Measurements from ENCODE around the gene TPO.
"Not testable (repeated sequence)": the region's sequence is repeated elsewhere in the genome, so short reads cannot be mapped to it uniquely, and the experiment has no call there.

The TPO gene

DNA sequence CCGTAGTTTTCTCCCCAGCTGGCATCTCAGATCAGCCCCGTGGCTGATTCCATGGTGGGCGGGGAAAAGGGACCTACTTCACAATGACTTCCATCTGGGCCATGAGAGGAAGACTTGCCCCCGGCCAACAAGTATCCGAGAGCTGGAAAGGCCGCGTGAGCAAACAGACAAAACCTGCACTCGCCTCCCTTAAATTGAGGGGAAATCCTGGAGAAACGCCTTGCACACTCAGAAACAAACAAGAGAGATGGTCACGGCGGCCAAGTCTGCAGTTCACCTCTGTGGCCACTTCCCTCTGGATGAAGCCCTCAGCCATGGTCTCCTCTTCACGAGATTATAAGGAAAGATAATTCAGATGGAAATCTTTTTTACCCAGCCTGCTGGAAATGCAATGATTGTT, 39.4 kb upstream of the TPO start:
- no peak for DNase-seq
- H3K36me3 Mint-ChIP-seq (ENCODE audit: low read depth), result no peaks in the 10 kb centered on the region
- no peak overlapping the region for H3K27ac Mint-ChIP-seq
- no peak overlapping the region for H3K4me3 Mint-ChIP-seq
- no peaks in the 10 kb centered on the region for H3K9me3 Mint-ChIP-seq
- TF ChIP-seq, protein P1, sequence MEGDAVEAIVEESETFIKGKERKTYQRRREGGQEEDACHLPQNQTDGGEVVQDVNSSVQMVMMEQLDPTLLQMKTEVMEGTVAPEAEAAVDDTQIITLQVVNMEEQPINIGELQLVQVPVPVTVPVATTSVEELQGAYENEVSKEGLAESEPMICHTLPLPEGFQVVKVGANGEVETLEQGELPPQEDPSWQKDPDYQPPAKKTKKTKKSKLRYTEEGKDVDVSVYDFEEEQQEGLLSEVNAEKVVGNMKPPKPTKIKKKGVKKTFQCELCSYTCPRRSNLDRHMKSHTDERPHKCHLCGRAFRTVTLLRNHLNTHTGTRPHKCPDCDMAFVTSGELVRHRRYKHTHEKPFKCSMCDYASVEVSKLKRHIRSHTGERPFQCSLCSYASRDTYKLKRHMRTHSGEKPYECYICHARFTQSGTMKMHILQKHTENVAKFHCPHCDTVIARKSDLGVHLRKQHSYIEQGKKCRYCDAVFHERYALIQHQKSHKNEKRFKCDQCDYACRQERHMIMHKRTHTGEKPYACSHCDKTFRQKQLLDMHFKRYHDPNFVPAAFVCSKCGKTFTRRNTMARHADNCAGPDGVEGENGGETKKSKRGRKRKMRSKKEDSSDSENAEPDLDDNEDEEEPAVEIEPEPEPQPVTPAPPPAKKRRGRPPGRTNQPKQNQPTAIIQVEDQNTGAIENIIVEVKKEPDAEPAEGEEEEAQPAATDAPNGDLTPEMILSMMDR (IDR thresholded peaks at IDR 0.05), result no peak
- peaks cover 14% of the 10 kb centered on the region for H3K27me3 Mint-ChIP-seq (ENCODE audit: low read depth, poor library complexity)
- H3K4me1 Mint-ChIP-seq, result peaks cover 6% of the 10 kb centered on the region

DNA sequence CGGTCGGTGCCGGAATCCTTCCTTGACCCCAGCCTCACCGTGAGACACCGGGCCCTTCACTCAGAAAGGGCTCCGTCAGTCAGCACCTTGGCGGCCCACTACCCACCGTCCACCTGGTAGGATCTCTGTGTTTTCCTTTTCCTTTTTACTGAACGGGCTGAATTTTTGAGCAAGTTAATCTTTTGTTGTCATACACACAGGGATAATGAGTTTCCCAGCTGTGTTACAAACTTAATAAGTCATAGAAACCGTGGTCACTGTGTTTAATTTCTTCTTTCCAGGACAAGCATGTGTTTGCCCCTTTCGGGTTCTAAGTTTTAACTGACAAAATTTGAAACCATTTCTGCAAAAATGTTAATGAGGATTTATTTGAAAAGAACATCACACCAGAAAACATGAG, 39.0 kb upstream of the TPO start:
- H3K4me3 Mint-ChIP-seq, result no peak overlapping the region
- peaks cover 6% of the 10 kb centered on the region for H3K4me1 Mint-ChIP-seq
- no peaks in the 10 kb centered on the region for H3K9me3 Mint-ChIP-seq
- TF ChIP-seq, protein P1 (IDR thresholded peaks at IDR 0.05), result no peak
- no peak overlapping the region for H3K27ac Mint-ChIP-seq
- H3K36me3 Mint-ChIP-seq (ENCODE audit: low read depth), result no peaks in the 10 kb centered on the region
- no peak for DNase-seq
- H3K27me3 Mint-ChIP-seq (ENCODE audit: low read depth, poor library complexity), result peaks cover 14% of the 10 kb centered on the region

DNA sequence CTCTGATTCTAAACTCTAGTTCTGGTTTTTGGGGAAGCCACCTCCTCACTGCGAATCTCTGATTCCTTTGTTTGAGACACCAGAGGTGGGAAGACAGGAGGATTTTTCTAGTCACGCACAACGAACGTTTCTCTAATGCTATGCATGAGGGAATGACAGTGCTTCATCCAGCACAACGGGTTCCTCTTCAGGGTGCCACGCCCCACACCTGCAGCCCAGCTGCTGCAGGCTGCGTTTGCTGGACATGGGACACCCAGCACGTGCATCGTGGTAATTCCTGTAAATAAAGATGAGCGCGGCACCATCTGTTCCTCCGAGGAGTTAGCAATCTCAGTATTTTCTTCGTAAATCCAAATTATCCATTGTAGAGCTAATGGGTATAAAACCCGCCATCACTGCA, 37.5 kb upstream of the TPO start:
- Mint-ChIP-seq H3K4me1 (peaks cover 6% of the 10 kb centered on the region), H3K27me3 (ENCODE audit: low read depth, poor library complexity) (peaks cover 8% of the 10 kb centered on the region), H3K27ac (no peak overlapping the region), H3K36me3 (ENCODE audit: low read depth) (no peaks in the 10 kb centered on the region), H3K4me3 (no peak overlapping the region), H3K9me3 (no peaks in the 10 kb centered on the region)
- TF ChIP-seq, protein P1 (IDR thresholded peaks at IDR 0.05), result no peak
- DNase-seq, result no peak

DNA sequence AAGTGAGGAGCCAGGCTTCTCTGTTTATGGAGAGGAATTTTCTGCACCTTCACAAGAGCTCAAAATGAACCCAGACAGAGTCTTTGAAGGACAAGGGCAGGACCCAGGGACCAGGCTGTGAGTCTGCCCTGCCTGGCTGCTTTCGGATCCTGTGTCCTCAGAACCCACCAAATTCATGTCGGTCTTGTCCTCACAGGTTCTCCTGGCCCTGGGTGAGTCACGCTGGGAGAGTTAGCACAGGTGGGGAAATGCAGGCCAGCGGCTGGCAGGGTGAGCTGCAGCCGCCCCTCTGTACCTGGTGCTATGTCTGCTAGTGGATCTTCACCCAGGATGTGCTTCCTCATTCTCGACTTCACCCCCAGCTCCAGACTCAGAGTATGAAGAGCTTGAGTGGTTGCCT, 35.8 kb upstream of the TPO start:
- Mint-ChIP-seq H3K27ac (no peak overlapping the region), H3K9me3 (no peaks in the 10 kb centered on the region), H3K36me3 (ENCODE audit: low read depth) (no peaks in the 10 kb centered on the region), H3K27me3 (ENCODE audit: low read depth, poor library complexity) (peaks cover 3% of the 10 kb centered on the region), H3K4me1 (peaks cover 6% of the 10 kb centered on the region), H3K4me3 (no peak overlapping the region)
- TF ChIP-seq, protein P1 (IDR thresholded peaks at IDR 0.05), result no peak
- no peak for DNase-seq

DNA sequence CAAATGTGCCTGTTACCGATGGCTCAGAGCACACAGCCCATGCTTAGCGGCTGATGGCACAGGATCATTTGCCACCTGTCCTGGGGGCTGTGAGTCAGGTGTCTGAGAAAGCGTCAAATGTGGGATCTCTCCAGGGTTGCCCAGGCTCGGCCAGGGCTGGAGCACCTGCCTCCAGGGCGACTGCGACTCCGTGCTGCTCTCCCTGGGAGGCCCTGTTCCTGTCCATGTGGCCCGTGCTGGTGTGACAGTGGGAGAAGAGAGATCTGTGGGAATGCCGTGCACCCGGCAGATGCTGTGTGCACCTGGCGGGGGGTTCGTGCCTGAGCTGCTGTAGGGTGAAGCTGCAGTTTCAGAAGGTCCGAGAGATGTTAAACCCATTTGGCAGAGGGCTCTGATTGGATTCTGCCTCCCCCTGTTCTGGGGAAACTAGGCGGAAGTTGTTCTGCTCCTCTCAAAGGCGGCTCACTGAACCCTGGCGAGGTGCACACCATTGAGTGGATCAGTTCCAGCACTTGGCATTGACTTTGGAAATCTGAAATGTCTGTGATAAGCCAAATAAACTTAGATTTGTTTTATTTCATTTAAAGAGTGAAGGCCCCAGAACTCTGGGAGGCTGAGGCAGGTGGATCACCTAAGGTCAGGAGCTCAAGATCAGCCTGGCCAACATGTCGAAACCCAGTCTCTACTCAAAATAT, 34.7 kb upstream of the TPO start:
- H3K36me3 Mint-ChIP-seq (ENCODE audit: low read depth), result no peaks in the 10 kb centered on the region
- peaks cover 3% of the 10 kb centered on the region for H3K27me3 Mint-ChIP-seq (ENCODE audit: low read depth, poor library complexity)
- H3K27ac Mint-ChIP-seq, result no peak overlapping the region
- peaks cover 6% of the 10 kb centered on the region for H3K4me1 Mint-ChIP-seq
- peaks cover 6% of the 10 kb centered on the region for H3K9me3 Mint-ChIP-seq
- H3K4me3 Mint-ChIP-seq, result no peak overlapping the region
- DNase-seq, result no peak
- TF ChIP-seq, protein P1 (IDR thresholded peaks at IDR 0.05), result no peak

DNA sequence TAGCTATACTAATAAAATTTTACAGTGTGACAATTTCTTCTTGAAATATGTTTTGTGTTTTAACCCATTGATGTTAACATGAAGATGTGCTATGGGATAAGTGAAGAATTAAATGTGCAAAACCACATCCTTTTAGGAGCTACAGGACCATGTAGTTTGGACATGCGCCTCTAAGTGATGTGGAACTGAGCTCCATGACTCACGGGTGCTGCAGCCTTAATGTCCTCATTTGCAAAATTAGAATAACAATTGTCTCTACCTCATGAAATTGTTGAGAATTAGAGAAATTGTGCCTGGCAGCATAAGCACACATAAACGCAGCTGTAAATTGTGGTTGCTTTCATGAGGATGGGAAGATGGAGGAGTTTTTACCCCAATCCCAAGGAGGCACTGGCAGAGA, 31.6 kb upstream of the TPO start:
- Mint-ChIP-seq H3K9me3 (peaks cover 25% of the 10 kb centered on the region), H3K27me3 (ENCODE audit: low read depth, poor library complexity) (peaks cover 3% of the 10 kb centered on the region), H3K4me1 (no peaks in the 10 kb centered on the region), H3K4me3 (no peak overlapping the region), H3K36me3 (ENCODE audit: low read depth) (no peaks in the 10 kb centered on the region), H3K27ac (no peak overlapping the region)
- TF ChIP-seq, protein P1 (IDR thresholded peaks at IDR 0.05), result no peak
- no peak for DNase-seq

DNA sequence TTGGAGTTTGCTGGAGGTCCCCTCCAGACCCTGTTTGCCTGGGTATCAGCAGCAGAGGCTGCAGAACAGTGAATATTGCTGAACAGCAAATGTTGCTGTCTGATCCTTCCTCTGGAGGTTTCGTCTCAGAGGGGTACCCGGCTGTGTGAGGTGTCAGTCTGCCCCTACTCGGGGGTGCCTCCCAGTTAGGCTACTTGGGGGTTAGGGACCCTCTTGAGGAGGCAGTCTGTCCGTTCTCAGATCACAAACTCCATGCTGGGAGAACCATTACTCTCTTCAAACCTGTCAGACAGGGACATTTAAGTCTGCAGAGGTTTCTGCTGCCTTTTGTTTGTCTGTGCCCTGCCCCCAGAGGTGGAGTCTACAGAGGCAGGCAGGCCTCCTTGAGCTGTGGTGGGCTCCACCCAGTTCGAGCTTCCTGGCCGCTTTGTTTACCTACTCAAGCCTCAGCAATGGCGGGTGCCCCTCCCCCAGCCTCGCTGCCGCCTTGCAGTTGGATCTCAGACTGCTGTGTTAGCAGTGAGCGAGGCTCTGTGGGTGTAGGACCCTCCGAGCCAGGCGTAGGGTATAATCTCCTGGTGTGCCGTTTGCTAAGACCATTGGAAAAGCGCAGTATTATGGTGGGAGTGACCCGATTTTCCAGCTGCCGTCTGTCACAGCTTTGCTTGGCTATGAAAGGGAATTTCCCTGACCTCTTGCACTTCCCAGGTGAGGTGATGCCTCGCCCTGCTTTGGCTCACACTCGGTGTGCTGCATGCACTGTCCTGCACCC, 25.1 kb upstream of the TPO start:
- H3K9me3 Mint-ChIP-seq, result peaks cover 58% of the 10 kb centered on the region
- not testable (repeated sequence) for H3K4me3 Mint-ChIP-seq; H3K4me1 Mint-ChIP-seq; DNase-seq; H3K36me3 Mint-ChIP-seq (ENCODE audit: low read depth); H3K27me3 Mint-ChIP-seq (ENCODE audit: low read depth, poor library complexity); H3K27ac Mint-ChIP-seq

DNA sequence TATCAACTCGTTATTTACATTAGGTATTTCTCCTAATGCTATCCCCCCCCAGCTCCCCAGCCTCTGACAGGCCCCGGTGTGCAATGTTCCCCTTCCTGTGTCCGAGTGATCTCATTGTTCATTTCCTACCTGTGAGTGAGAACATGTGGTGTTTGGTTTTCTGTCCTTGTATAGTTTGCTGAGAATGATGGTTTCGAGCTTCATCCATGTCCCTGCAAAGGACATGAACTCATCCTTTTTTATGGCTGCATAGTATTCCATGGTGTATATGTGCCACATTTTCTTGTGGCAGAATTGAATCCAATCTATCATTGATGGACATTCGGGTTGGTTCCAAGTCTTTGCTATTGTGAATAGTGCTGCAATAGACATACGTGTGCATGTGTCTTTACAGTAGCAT, 23.1 kb upstream of the TPO start:
- H3K4me3 Mint-ChIP-seq; DNase-seq; H3K27ac Mint-ChIP-seq; H3K27me3 Mint-ChIP-seq (ENCODE audit: low read depth, poor library complexity); H3K36me3 Mint-ChIP-seq (ENCODE audit: low read depth): not testable (repeated sequence)
- peaks cover 16% of the 10 kb centered on the region for H3K4me1 Mint-ChIP-seq
- H3K9me3 Mint-ChIP-seq, result peaks cover 48% of the 10 kb centered on the region

Data from nephron progenitor cell (in vitro differentiated cells).